Endothelial cell of hepatic sinusoid (primary cell): Measurements from ENCODE around the gene ZCCHC2.

Experiments used
- in situ Hi-C: cut with HindIII; loops from 2 replicates; pipeline ENCODE4 v1.10.0; 2017; ENCODE audit warnings: low sequenced_read_pairs

The ZCCHC2 gene

GRCh38 chr18:62537042-62537894, 14.4 kb downstream of the ZCCHC2 start:
- in situ Hi-C loops = no loop called here

- in situ Hi-C loops = no loop called here
Observed at GRCh38 chr18:62537946-62538345, 15.1 kb downstream of the ZCCHC2 start.

GRCh38 chr18:62538881-62539280, 16.1 kb downstream of the ZCCHC2 start:
- in situ Hi-C loops = no loop called here

- in situ Hi-C loops = no loop called here
Observed at GRCh38 chr18:62539284-62540165, 16.7 kb downstream of the ZCCHC2 start.

- in situ Hi-C loops = no loop called here
Observed at GRCh38 chr18:62543021-62543420, 20.2 kb downstream of the ZCCHC2 start.

DNA sequence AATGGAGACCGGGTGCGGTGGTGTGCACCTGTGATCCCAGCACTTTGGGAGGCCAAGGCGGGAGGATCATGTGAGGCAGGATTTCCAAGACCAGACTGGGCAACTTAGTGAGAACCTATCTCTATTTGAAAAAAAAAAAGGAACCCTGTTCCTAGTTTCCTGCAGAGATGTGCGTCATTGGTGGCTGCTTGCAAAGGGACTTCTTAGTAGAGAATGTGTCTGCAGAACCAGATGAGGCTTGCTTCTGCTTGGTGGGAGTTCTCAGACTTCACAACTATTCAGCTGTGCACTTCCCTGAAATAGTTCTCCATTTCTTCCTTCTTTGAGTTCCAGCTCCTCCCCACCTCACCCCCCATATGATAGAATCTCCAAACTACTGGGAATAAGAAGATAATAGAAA, 22.3 kb downstream of the ZCCHC2 start:
- in situ Hi-C loops = no loop called here

DNA sequence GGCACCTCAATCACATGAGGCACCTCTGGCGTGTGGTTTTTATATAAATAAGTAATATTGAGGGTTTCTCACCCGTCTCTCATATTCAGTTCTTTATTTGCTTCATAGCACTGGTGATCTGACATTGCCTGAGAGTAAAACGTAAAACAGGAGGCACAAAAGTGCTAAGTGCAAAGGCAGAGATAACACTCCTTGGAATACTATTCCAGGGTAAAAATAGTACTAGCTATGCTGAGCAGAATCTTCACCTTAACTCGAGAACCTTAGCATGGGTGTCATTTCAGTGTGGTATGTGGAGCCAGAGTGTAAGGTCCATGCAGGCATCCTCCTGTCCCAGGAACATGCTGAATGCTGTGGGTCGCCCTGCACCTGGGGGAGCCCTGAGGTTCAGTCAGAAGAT, 26.9 kb downstream of the ZCCHC2 start:
- in situ Hi-C loops = no loop called here

DNA sequence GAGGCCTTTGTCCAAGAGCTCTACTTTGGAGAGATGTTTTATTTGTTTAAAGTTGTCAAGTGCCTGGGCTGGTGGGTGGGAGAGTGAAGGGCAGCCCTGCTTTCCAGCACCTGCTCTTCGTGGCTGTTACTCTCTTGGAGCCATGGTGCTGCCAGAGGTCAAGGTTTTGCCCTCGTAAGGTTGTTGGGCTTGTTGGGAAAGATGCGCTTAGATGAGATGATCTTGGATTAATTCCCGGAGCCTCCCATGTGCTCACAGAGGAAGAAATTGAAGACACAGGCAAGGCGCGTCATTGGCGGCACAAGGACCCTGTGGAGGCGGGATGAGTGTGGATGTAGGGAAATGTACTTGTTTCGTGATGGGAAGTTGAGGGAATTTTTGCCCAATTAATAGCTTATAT, 27.9 kb downstream of the ZCCHC2 start:
- in situ Hi-C loops = no loop called here

DNA sequence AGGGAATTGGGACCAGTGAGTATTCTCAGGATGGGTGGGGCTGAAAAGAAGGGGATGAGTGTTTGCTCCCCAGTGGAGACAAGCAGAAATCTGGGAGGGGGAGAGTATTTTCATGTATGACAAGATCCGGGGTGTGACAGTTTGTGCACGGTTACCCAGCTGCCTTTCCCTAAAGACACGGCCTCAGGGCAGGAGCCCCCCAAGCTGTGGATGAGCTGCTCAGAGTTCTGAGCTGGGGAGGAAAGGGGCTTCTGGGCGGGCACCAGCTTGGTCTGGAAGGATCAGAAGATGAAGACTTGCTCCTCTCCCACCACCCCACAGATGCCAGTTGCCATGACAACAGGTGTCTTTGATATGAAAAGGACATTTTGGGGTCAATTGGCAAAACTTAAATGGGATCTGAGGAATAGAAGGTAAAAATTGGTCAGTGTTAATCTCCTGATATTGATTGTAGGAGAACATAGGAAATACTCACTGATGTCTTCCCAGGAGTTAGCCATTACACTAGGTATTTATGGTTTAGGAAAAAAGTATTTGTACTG, 29.2 kb downstream of the ZCCHC2 start:
- in situ Hi-C loops = no loop called here

DNA sequence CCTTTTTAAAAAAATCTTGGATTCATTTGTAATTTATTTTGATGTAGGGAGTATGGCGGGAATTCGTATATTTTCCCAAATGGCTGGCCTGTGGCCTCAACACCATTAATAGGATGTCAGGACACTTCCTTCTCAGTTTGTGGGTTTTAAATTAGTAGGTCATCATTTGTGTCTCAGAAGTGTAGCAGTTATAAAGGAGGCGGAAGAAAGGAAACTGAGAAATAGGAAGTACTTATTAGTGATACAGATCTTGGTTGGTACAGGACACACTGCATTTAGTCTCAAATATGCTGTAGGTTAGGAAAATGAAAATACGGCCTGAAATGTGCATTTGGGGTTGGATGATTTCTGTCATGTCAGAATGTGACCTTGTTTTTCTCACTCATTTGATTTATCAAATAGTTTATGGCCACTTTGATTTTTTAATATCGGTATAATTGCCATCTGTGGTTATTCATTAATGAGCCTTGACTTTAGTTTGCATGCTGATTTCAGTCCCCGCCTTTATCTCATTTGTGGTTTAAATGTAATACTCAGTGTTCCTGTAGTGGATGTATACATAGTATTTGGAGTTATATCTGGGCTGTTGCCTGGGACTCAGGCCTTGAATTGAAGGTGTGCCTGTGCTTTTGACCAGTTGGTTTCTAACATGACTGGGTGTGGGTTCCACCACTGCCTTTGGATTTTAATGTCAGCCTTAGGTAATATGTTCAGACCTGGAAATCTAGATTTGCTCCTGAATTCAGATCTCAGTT, 31.4 kb downstream of the ZCCHC2 start:
- in situ Hi-C loops = no loop called here

DNA sequence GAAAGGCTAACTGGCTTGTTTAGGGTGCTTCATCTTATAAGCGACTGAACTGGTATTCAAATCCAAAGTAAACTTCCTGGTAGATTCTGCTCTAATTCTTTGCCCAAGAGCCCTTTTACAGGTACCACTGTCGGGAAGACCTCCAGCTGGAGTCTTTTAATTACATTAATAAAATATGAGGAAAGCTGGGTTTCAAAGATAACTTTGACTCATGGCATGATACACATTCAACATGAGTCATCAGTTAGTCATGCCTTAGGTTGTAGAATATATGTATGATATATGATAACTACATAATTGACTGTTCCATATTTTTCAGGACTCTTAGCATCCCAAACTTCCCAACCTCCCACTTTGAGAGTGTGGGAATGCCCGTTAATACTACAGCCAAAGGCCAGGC, 32.3 kb downstream of the ZCCHC2 start:
- in situ Hi-C loops = no loop called here

DNA sequence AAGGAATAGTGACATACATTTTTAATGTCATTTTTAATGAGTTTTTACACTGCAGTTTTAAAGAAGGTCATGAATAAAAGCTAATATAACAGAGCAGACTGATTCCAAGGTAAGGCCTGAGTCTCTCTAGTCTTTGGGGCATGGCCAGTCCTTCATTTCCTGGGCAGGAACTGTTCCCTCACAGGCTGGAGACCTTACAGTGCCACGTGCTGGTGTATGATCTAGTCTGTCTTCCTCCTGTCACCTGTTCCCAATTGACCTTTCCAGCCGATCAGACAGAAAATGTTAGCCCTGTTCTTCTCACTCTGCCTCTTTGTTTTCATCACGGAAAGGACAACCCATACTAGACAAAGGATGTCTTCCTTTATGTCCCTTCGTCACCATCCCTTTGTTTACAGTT, 33.6 kb downstream of the ZCCHC2 start:
- in situ Hi-C loops = no loop called here

DNA sequence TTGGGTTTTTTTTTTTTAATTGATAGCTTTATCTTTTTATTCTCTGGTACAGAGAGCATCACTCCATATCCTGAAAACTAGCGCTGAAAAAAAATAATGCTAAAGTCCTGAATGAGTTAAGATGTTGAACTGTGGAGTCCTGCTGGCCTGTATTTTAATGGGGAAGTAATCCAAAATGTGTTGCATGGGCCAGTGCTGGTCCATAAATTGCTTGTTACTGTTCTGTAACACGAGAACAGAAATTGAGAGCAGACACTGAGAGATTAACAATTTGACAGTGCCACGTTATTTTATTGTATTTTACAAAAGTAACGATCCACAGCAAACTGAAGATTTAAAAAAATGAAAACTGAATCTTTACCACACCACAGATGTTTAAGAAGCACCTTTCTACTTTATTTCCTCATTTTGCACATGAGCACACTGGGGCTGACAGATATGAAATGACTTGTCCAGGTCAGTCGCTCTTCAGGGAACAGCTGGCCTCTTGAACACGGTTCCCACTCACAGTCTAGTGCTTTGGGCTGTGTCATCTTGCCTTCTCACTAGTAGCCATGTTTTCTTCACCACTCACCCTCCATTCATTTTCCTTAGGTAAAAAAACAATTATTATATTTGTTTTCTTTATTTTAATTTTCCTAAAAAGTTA, 35.3 kb downstream of the ZCCHC2 start:
- in situ Hi-C loops = no loop called here

GRCh38 chr18:62564044-62564443, 41.2 kb downstream of the ZCCHC2 start:
- in situ Hi-C loops = no loop called here

DNA sequence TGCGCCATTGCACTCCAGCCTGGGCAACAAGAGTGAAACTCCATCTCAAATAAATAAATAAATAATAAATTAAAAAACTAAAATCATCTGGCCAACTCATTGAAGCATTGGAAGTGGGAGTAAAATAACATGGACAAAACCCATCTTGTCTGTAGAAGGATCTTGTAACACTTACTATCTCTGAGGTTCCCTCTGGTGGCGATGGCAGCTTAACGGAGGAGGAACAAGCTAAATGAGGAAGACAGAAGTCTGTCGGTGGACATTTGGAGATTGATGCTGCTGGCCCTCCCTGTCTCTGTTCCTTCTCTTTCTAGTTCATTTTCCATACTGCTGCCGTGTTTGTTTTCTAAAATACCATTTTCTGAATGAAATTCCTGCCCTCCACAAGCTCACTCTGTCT, 43.4 kb downstream of the ZCCHC2 start:
- in situ Hi-C loops = no loop called here

- in situ Hi-C loops = no loop called here
Observed at GRCh38 chr18:62566818-62567217, 44.0 kb downstream of the ZCCHC2 start.

DNA sequence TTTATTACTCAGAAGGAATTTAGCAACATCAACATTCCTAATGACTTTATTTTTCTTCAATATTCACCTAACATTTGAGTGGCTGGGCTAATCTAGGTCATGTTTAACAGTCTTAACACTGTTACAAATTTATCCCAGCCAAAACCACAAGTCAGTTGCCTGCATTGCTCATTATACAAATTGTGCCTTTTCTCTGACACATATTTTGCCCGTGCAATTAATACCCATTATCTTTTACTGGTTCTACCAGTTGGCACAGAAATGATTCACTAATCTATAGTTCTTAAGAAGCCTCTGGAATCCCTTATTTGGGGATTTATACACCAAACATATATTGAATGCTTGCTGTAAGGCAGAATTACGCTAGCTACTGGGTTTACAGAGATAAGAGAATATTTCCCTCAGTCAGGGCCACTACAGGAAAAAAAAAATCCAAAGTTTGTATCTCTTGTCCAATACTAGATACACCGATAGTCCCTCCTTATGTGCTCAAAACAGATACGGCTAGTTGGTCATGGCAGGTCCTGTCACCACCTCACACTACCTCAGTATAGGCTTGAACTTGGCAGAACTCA, 46.3 kb downstream of the ZCCHC2 start:
- in situ Hi-C loops = no loop called here

DNA sequence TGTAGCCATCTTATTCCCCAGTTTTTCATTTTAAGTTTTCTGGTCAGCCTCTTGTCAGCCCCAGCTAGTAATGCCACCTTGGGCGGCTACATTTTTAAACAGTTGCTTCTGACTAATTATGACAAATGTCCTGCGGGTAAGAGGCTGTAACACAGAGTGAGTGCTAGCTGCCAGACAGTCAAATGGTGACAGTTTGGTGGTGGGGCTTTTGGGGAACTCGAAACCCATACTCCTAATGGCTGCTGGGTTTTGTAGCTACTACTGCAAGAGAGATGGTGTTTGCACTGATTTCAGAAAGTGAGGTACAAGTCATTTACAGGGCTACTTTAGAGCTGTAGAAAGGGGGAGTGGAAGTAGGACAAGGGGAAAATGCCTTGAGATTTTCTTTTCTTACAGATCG, 48.2 kb downstream of the ZCCHC2 start:
- in situ Hi-C loops = no loop called here

DNA sequence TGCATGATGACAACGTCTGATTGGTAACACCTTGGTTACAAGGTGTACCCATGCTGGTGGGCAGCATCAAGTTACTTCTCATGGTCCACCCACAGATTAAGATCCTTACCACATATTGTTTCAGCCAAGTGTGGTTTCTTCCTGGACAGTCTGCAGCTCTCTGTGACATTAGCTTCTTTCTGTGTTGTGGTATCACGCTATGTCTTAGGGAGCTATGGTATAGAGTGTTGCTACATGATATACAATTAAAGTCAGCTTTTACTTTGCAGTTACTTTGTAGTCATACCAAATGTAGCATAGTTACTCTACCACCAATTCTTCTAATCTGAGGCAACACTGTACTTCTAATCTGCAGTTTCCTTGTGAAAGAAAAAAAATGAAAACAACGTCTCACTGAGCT, 48.8 kb downstream of the ZCCHC2 start:
- in situ Hi-C loops = no loop called here

- in situ Hi-C loops = no loop called here
Observed at GRCh38 chr18:62572456-62572855, 49.6 kb downstream of the ZCCHC2 start.
